Endodermal cell (in vitro differentiated cells): ENCODE data around the gene SLC2A3. TPM values are rescaled to one million over a fixed set of nuclear protein-coding genes. Genes with fewer than 3 reads are reported as not detected.
"Not testable (repeated sequence)": the region's sequence is repeated elsewhere in the genome, so short reads cannot be mapped to it uniquely, and the experiment has no call there.

Source experiments
- DNase-seq: peaks from one replicate; pipeline ENCODE4 v3.0.0-alpha.2; 2017
- H3K27ac ChIP-seq: 2 replicates; pipeline ENCODE4 v1.5.1; 2013; ENCODE audit warnings: mild to moderate bottlenecking, low read depth, low read length, moderate library complexity
- H3K27me3 ChIP-seq: 2 replicates; pipeline ENCODE4 v1.6.1; 2013; ENCODE audit warnings: mild to moderate bottlenecking, low read length, moderate library complexity; ENCODE audit not compliant: insufficient read depth, control insufficient read depth, poor library complexity, severe bottlenecking
- H3K36me3 ChIP-seq: 2 replicates; pipeline ENCODE4 v1.7.0; 2013; ENCODE audit warnings: mild to moderate bottlenecking, low read length, moderate library complexity; ENCODE audit not compliant: control insufficient read depth, insufficient read depth
- H3K4me1 ChIP-seq: one replicate; pipeline ENCODE4 v1.7.0; 2013; ENCODE audit warnings: low read length; ENCODE audit not compliant: control insufficient read depth, insufficient read depth
- H3K4me3 ChIP-seq: 2 replicates; pipeline ENCODE4 v1.5.1; 2013; ENCODE audit warnings: mild to moderate bottlenecking, low read length, moderate library complexity
- H3K9ac ChIP-seq: 2 replicates; pipeline ENCODE4 v1.6.1; 2013; ENCODE audit warnings: mild to moderate bottlenecking, low read length, moderate library complexity; ENCODE audit not compliant: poor library complexity, severe bottlenecking; ENCODE audit errors: extremely low read depth
- H3K9me3 ChIP-seq: 2 replicates; pipeline ENCODE4 v1.6.1; 2013; ENCODE audit warnings: mild to moderate bottlenecking, low read length, moderate library complexity; ENCODE audit not compliant: control insufficient read depth
- H3K27ac Mint-ChIP-seq: 2 replicates; pipeline ENCODE4 v1.8.0; 2020; ENCODE audit warnings: mixed read lengths
- H3K27me3 Mint-ChIP-seq: 2 replicates; pipeline ENCODE4 v1.8.0; 2021; ENCODE audit warnings: mild to moderate bottlenecking, mixed read lengths; ENCODE audit not compliant: insufficient read depth
- H3K36me3 Mint-ChIP-seq: 2 replicates; pipeline ENCODE4 v1.8.0; 2020; ENCODE audit warnings: low read depth, mixed read lengths
- H3K4me1 Mint-ChIP-seq: 2 replicates; pipeline ENCODE4 v1.8.0; 2020; ENCODE audit warnings: mixed read lengths
- H3K4me3 Mint-ChIP-seq: 2 replicates; pipeline ENCODE4 v1.8.0; 2020; ENCODE audit warnings: mild to moderate bottlenecking, moderate library complexity, mixed read lengths
- H3K9me3 Mint-ChIP-seq: 2 replicates; pipeline ENCODE4 v1.8.0; 2020; ENCODE audit warnings: mild to moderate bottlenecking, mixed read lengths
- WGBS, 2 experiments: methylation state at CpG; one replicate each; pipeline versions ENCODE4 v1.1.5 to v1.1.7; 2013; ENCODE audit warnings: missing lambda C conversion rate in 2 of 2, mixed read lengths in 1 of 2; ENCODE audit not compliant: insufficient coverage in 1 of 2, insufficient read length in 1 of 2; 5-methylcytosine and 5-hydroxymethylcytosine counted together
- long read RNA-seq, 4 experiments: library from polyadenylated mRNA in 2 of 4; library from RNA in 1 of 4; library from capped mRNA in 1 of 4; stranded (forward) in 3 of 4; unstranded in 1 of 4; transcript quantifications; one replicate each; pipeline ENCODE4 v2.0.0, GENCODE V29; 2020 to 2021; ENCODE audit warnings: inconsistent platforms in 1 of 4
- polyA plus RNA-seq, 2 experiments: library from polyadenylated mRNA; stranded (reverse); fragments of 50-300 nt; gene quantifications; one replicate each; pipeline ENCODE4 v1.2.3, GENCODE V29; 2013
- total RNA-seq, 2 donors: library from RNA; stranded (reverse); fragmentation: NEBNext Ultra II Directional in 1 of 2; extraction: Animal tissue kit (Norgen Biotek cat#: 25700) in 1 of 2; gene quantifications; 2 replicates in 1 of 2; 3 replicates in 1 of 2; pipeline ENCODE4 v1.2.1, GENCODE V29; 2021
- TF ChIP-seq, protein P1 (sequence below): fragments of 200-600 bp; sonication (generic); conservative IDR thresholded peaks from 2 replicates; pipeline ENCODE4 v1.5.0; 2021; ENCODE audit warnings: antibody characterized with exemption, mild to moderate bottlenecking

SLC2A3 gene
- total RNA-seq: 1,000 to 10,000 TPM; 1,330 to 2,480 TPM
- polyA plus RNA-seq (2013, experiment 1 of 2): 758 TPM
- polyA plus RNA-seq (2013, experiment 2 of 2): 902 TPM
- long read RNA-seq, experiment 1, full-length matches to known transcripts: 87 of 280 reads
- long read RNA-seq, experiment 1, partial matches to known transcripts: 24 of 280 reads
- long read RNA-seq, experiment 1, other reads (novel, unspliced or antisense): 169 of 280 reads
- long read RNA-seq, experiment 2, full-length matches to known transcripts: 1,725 of 1,942 reads
- long read RNA-seq, experiment 2, partial matches to known transcripts: 84 of 1,942 reads
- long read RNA-seq, experiment 2, other reads (novel, unspliced or antisense): 133 of 1,942 reads
- long read RNA-seq, experiment 3, full-length matches to known transcripts: 2,258 of 2,728 reads
- long read RNA-seq, experiment 3, partial matches to known transcripts: 286 of 2,728 reads
- long read RNA-seq, experiment 3, other reads (novel, unspliced or antisense): 184 of 2,728 reads
- long read RNA-seq, experiment 4, transcript SLC2A3-207 (5 exons, 1,784 nt): minor isoform, 14 of 348 reads
- long read RNA-seq, experiment 4, transcript SLC2A3-201 (10 exons, 3,915 nt): major isoform, 152 of 348 reads
- long read RNA-seq, experiment 4, transcript SLC2A3-203 (3 exons, 763 nt): minor isoform, 9 of 348 reads
- long read RNA-seq, experiment 4, partial matches to known transcripts: 165 of 348 reads
- long read RNA-seq, experiment 4, other reads (novel, unspliced or antisense): 8 of 348 reads

- H3K4me1 Mint-ChIP-seq: peaks cover 15% of the 10 kb centered on the region
- Histone ChIP-seq H3K27me3 (no peaks in the 10 kb centered on the region), H3K9me3 (peaks cover 5% of the 10 kb centered on the region), H3K36me3 (peaks cover 50% of the 10 kb centered on the region), H3K4me1 (no peaks in the 10 kb centered on the region), H3K27ac (peak within 1 kb of the TSS; percentile 52), H3K9ac (peak within 1 kb of the TSS; percentile 100), H3K4me3 (peak within 1 kb of the TSS; percentile 96)
- H3K27me3 Mint-ChIP-seq: no peaks in the 10 kb centered on the region
- TF ChIP-seq, protein P1, sequence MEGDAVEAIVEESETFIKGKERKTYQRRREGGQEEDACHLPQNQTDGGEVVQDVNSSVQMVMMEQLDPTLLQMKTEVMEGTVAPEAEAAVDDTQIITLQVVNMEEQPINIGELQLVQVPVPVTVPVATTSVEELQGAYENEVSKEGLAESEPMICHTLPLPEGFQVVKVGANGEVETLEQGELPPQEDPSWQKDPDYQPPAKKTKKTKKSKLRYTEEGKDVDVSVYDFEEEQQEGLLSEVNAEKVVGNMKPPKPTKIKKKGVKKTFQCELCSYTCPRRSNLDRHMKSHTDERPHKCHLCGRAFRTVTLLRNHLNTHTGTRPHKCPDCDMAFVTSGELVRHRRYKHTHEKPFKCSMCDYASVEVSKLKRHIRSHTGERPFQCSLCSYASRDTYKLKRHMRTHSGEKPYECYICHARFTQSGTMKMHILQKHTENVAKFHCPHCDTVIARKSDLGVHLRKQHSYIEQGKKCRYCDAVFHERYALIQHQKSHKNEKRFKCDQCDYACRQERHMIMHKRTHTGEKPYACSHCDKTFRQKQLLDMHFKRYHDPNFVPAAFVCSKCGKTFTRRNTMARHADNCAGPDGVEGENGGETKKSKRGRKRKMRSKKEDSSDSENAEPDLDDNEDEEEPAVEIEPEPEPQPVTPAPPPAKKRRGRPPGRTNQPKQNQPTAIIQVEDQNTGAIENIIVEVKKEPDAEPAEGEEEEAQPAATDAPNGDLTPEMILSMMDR: no peak
- 0% methylated on average over 5 to 11 of the region's 15 CpGs for WGBS, 2 experiments
- no peak within 1 kb of the TSS for H3K4me3 Mint-ChIP-seq
- H3K36me3 Mint-ChIP-seq: no peaks in the 10 kb centered on the region
- H3K27ac Mint-ChIP-seq: no peak within 1 kb of the TSS
- DNase-seq: peak; percentile 97
- H3K9me3 Mint-ChIP-seq: peaks cover 2% of the 10 kb centered on the region
Observed at GRCh38 chr12:7935590-7936581, at the start of gene SLC2A3. Gene SLC2A3 (minus strand): TSS chr12:7936187. CDS start chr12:7936034, 153 bp downstream.

GRCh38 chr12:7984900-7985299 is 48.9 kb upstream of the SLC2A3 start:
- TF ChIP-seq, protein P1: no peak
- Histone ChIP-seq H3K27me3 (no peaks in the 10 kb centered on the region), H3K4me1 (peaks cover under 1% of the 10 kb centered on the region)

GRCh38 chr12:7983460-7983859 is 47.5 kb upstream of the SLC2A3 start:
- H3K27ac Mint-ChIP-seq: peak overlapping the region; percentile 11

More at GRCh38 chr12:7984900-7985299, 48.9 kb upstream of the SLC2A3 start:
- no peak overlapping the region for H3K27ac Mint-ChIP-seq
- H3K9me3 Mint-ChIP-seq: no peaks in the 10 kb centered on the region
- Histone ChIP-seq H3K4me3 (no peak overlapping the region), H3K9me3 (no peaks in the 10 kb centered on the region), H3K9ac (no peak overlapping the region), H3K36me3 (no peaks in the 10 kb centered on the region), H3K27ac (no peak overlapping the region)
- 99% methylated on average over 5 of the region's 5 CpGs; no CpG with 5 or more reads in 1 of the 2 experiments for WGBS, 2 experiments
- H3K27me3 Mint-ChIP-seq: no peaks in the 10 kb centered on the region
- peaks cover 32% of the 10 kb centered on the region for H3K4me1 Mint-ChIP-seq
- no peak overlapping the region for H3K4me3 Mint-ChIP-seq
- no peaks in the 10 kb centered on the region for H3K36me3 Mint-ChIP-seq
- no peak for DNase-seq

DNA sequence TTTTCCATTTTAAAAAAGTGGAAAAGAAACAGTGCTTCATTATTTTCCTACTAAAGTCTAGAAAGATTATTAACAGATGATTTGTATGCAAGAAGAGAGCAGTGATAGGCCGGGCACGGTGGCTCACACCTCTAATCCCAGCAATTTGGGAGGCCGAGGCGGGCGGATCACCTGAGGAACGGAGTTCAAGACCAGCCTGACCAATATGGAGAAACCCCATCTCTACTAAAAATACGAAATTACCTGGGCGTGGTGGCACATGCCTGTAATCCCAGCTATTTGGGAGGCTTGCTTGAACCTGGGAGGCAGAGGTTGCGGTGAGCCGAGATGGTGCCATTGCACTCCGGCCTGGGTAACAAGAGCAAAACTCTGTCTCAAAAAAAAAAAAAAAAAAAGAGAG is 47.0 kb upstream of the SLC2A3 start:
- H3K36me3 Mint-ChIP-seq, H3K27ac Mint-ChIP-seq: not testable (repeated sequence)

More at GRCh38 chr12:7983460-7983859, 47.5 kb upstream of the SLC2A3 start:
- H3K27me3 Mint-ChIP-seq, H3K27me3 ChIP-seq, H3K9me3 Mint-ChIP-seq, H3K36me3 Mint-ChIP-seq, H3K9me3 ChIP-seq, H3K4me1 ChIP-seq, H3K27ac ChIP-seq, H3K4me3 ChIP-seq, DNase-seq, H3K4me3 Mint-ChIP-seq, H3K36me3 ChIP-seq, H3K9ac ChIP-seq: not testable (repeated sequence)
- peaks cover 24% of the 10 kb centered on the region for H3K4me1 Mint-ChIP-seq
- WGBS, 2 experiments: 87% methylated on average over 1 of the region's 1 CpG; no CpG with 5 or more reads in 1 of the 2 experiments

GRCh38 chr12:7982332-7982735 is 46.3 kb upstream of the SLC2A3 start:
- DNase-seq: peak; percentile 50
- not testable (repeated sequence) for H3K9me3 Mint-ChIP-seq, H3K27me3 Mint-ChIP-seq, H3K4me1 ChIP-seq, H3K36me3 Mint-ChIP-seq, H3K36me3 ChIP-seq, H3K4me3 Mint-ChIP-seq, H3K27me3 ChIP-seq, H3K9me3 ChIP-seq
- Mint-ChIP-seq H3K27ac (peak overlapping the region; percentile 53), H3K4me1 (peaks cover 24% of the 10 kb centered on the region)
- WGBS, 2 experiments: 14% methylated on average over 1 of the region's 2 CpGs; no CpG with 5 or more reads in 1 of the 2 experiments
- peak overlapping the region; percentile 23 for H3K4me3 ChIP-seq
- H3K9ac ChIP-seq: peak overlapping the region; percentile 45
- H3K27ac ChIP-seq: peak overlapping the region; percentile 36

More for the DNA sequence above, 47.0 kb upstream of the SLC2A3 start:
- not testable (repeated sequence) for H3K4me1 ChIP-seq, H3K36me3 ChIP-seq, H3K4me3 Mint-ChIP-seq, H3K9me3 ChIP-seq, H3K27me3 Mint-ChIP-seq, H3K9me3 Mint-ChIP-seq, H3K27me3 ChIP-seq, H3K27ac ChIP-seq
- WGBS, 2 experiments: 88 to 100% methylated on average over 2 to 10 of the region's 11 CpGs
- Histone ChIP-seq H3K4me3 (peak overlapping the region; percentile 23), H3K9ac (peak overlapping the region; percentile 45)
- H3K4me1 Mint-ChIP-seq: peaks cover 24% of the 10 kb centered on the region
- peak; percentile 54 for DNase-seq
